Lower leg skin (tissue), 3 donors: ENCODE measurements around the gene RPL37A.

Experiments used
- POLR2A ChIP-seq, 2 donors: fragments of 450-650 bp; IDR thresholded peaks; one replicate each; pipeline ENCODE4 v1.6.1; 2016 to 2017; ENCODE audit warnings: antibody characterized with exemption in 2 of 2, mild to moderate bottlenecking in 1 of 2, moderate library complexity in 1 of 2
- TF ChIP-seq, protein P1 (sequence below), 3 donors: fragments of 450-650 bp; IDR thresholded peaks; one replicate each; pipeline ENCODE4 v1.5.1; 2016; ENCODE audit warnings: antibody characterized with exemption in 3 of 3, mild to moderate bottlenecking in 3 of 3, moderate library complexity in 2 of 3

- TF ChIP-seq, protein P1, sequence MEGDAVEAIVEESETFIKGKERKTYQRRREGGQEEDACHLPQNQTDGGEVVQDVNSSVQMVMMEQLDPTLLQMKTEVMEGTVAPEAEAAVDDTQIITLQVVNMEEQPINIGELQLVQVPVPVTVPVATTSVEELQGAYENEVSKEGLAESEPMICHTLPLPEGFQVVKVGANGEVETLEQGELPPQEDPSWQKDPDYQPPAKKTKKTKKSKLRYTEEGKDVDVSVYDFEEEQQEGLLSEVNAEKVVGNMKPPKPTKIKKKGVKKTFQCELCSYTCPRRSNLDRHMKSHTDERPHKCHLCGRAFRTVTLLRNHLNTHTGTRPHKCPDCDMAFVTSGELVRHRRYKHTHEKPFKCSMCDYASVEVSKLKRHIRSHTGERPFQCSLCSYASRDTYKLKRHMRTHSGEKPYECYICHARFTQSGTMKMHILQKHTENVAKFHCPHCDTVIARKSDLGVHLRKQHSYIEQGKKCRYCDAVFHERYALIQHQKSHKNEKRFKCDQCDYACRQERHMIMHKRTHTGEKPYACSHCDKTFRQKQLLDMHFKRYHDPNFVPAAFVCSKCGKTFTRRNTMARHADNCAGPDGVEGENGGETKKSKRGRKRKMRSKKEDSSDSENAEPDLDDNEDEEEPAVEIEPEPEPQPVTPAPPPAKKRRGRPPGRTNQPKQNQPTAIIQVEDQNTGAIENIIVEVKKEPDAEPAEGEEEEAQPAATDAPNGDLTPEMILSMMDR (IDR thresholded peaks at IDR 0.05), result no peak
- peak in 1 of 2 donors; percentile 84 for TF ChIP-seq POLR2A (IDR thresholded peaks at IDR 0.05)
Observed at GRCh38 chr2:216498379-216499352, at the start of gene RPL37A.
